Measurements from ENCODE around the gene NTM. TPM values are rescaled to one million over a fixed set of nuclear protein-coding genes. Genes with fewer than 3 reads are reported as not detected.

NTM gene
- total and polyA plus RNA-seq, 12 donors = 0.26 to 11.5 (median 4.0) TPM

GRCh38 chr11:132036746-132037466 lies 666.5 kb downstream of the NTM start:
- no peaks in the 10 kb centered on the region for H3K27me3 ChIP-seq
- no peak for DNase-seq
- intact Hi-C loops (cut with DNase I) = no loop called here
- no peaks in the 10 kb centered on the region for H3K4me1 ChIP-seq (replicated peaks in 1 of 2)
- H3K4me3 ChIP-seq = no peak overlapping the region
- H3K27ac ChIP-seq = no peak overlapping the region
- WGBS, 4 donors = 79 to 87% (median 87%) methylated on average over 4 of the region's 4 CpGs
- no peaks in the 10 kb centered on the region for H3K36me3 ChIP-seq (replicated peaks in 1 of 2)
- no peaks in the 10 kb centered on the region for H3K9me3 ChIP-seq (replicated peaks in 1 of 3)
- TF ChIP-seq, protein P1, sequence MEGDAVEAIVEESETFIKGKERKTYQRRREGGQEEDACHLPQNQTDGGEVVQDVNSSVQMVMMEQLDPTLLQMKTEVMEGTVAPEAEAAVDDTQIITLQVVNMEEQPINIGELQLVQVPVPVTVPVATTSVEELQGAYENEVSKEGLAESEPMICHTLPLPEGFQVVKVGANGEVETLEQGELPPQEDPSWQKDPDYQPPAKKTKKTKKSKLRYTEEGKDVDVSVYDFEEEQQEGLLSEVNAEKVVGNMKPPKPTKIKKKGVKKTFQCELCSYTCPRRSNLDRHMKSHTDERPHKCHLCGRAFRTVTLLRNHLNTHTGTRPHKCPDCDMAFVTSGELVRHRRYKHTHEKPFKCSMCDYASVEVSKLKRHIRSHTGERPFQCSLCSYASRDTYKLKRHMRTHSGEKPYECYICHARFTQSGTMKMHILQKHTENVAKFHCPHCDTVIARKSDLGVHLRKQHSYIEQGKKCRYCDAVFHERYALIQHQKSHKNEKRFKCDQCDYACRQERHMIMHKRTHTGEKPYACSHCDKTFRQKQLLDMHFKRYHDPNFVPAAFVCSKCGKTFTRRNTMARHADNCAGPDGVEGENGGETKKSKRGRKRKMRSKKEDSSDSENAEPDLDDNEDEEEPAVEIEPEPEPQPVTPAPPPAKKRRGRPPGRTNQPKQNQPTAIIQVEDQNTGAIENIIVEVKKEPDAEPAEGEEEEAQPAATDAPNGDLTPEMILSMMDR (IDR thresholded peaks at IDR 0.05) = no peak
- no peak for TF ChIP-seq POLR2A (IDR thresholded peaks at IDR 0.05)

- intact Hi-C loops (cut with DNase I) = no loop called here
- H3K4me1 ChIP-seq (replicated peaks in 1 of 2) = no peaks in the 10 kb centered on the region
- H3K36me3 ChIP-seq (replicated peaks in 1 of 2) = no peaks in the 10 kb centered on the region
- no peak overlapping the region for H3K4me3 ChIP-seq
- DNase-seq = no peak
- H3K27ac ChIP-seq = no peak overlapping the region
- no peak for TF ChIP-seq POLR2A (IDR thresholded peaks at IDR 0.05)
- TF ChIP-seq, protein P1 (IDR thresholded peaks at IDR 0.05) = no peak
- no peaks in the 10 kb centered on the region for H3K9me3 ChIP-seq (replicated peaks in 1 of 3)
- 85 to 95% (median 94%) methylated on average over 3 of the region's 3 CpGs for WGBS, 4 donors
- H3K27me3 ChIP-seq = no peaks in the 10 kb centered on the region
These were observed 667.0 kb downstream of the NTM start for GRCh38 chr11:132037467-132037862.

DNA sequence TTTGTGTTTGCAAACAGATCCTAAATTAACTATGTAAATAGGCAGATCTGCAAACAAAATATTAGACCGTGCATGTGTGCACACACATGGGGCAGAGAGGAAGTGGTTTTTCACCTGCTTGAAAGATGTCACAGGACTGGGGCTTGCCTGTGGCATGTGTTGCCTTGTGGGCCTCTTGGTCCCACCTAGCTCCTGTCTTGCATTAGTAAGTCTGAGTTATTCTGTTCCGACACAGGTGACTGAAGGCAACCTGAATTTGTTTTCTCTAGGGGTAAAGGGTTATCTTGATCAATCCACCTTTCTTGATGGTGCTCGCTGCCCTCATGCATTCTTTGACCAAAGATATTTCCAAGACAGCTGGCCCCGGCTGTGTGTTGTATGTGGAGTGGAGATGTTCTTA lies 667.5 kb downstream of the NTM start:
- H3K4me3 ChIP-seq = no peak overlapping the region
- no peaks in the 10 kb centered on the region for H3K36me3 ChIP-seq (replicated peaks in 1 of 2)
- WGBS, 4 donors = 80 to 88% (median 86%) methylated on average over 4 of the region's 4 CpGs
- no peak overlapping the region for H3K27ac ChIP-seq
- intact Hi-C loops (cut with DNase I) = no loop called here
- no peaks in the 10 kb centered on the region for H3K27me3 ChIP-seq
- no peaks in the 10 kb centered on the region for H3K9me3 ChIP-seq (replicated peaks in 1 of 3)
- H3K4me1 ChIP-seq (replicated peaks in 1 of 2) = no peaks in the 10 kb centered on the region
- TF ChIP-seq, protein P1 (IDR thresholded peaks at IDR 0.05) = no peak
- TF ChIP-seq POLR2A (IDR thresholded peaks at IDR 0.05) = no peak
- no peak for DNase-seq

GRCh38 chr11:132039521-132039920 lies 669.1 kb downstream of the NTM start:
- TF ChIP-seq, protein P1 (IDR thresholded peaks at IDR 0.05) = no peak
- no peak for TF ChIP-seq POLR2A (IDR thresholded peaks at IDR 0.05)
- Histone ChIP-seq H3K27ac (no peak overlapping the region), H3K27me3 (no peaks in the 10 kb centered on the region), H3K4me3 (no peak overlapping the region), H3K36me3 (replicated peaks in 1 of 2) (no peaks in the 10 kb centered on the region), H3K4me1 (replicated peaks in 1 of 2) (no peaks in the 10 kb centered on the region), H3K9me3 (replicated peaks in 1 of 3) (no peaks in the 10 kb centered on the region)
- 86 to 94% (median 92%) methylated on average over 7 of the region's 7 CpGs for WGBS, 4 donors
- intact Hi-C loops (cut with DNase I) = no loop called here
- DNase-seq = no peak

Measured in adrenal gland (tissue), 12 donors.